Sigmoid colon (tissue), 7 donors: ENCODE results near the gene MMP25. TPM values are rescaled to one million over a fixed set of nuclear protein-coding genes. Genes with fewer than 3 reads are reported as not detected.

Experiments used
- DNase-seq: peaks from one replicate; pipeline ENCODE4 v3.0.0-alpha.2; 2019
- H3K27ac ChIP-seq, 4 donors: fragments of 200-600 bp; sonication (generic); one replicate each; pipeline ENCODE4 v1.5.1; 2016 to 2019; ENCODE audit warnings: mild to moderate bottlenecking in 1 of 4
- H3K27me3 ChIP-seq, 3 donors: fragments of 200-600 bp; sonication (generic); one replicate each; pipeline ENCODE4 v1.5.1; 2019; ENCODE audit warnings: mild to moderate bottlenecking in 1 of 3
- H3K36me3 ChIP-seq, 4 donors: fragments of 200-600 bp; sonication (generic); one replicate each; pipeline ENCODE4 v1.5.1; 2016 to 2019
- H3K4me1 ChIP-seq, 4 donors: fragments of 200-600 bp; sonication (generic); one replicate each; pipeline ENCODE4 v1.5.1; 2017 to 2019
- H3K4me3 ChIP-seq, 4 donors: fragments of 200-600 bp; sonication (generic); one replicate each; pipeline ENCODE4 v1.5.1; 2017 to 2019; ENCODE audit warnings: mild to moderate bottlenecking in 2 of 4, moderate library complexity in 1 of 4
- H3K9me3 ChIP-seq, 4 donors: fragments of 200-600 bp in 3 of 4; sonication (generic) in 3 of 4; one replicate each; pipeline versions ENCODE4 v1.5.1 to v1.6.1; 2013 to 2019
- CTCF ChIP-seq, 4 experiments: fragments of 450-650 bp in 3 of 4; fragments of 200-600 bp in 1 of 4; IDR thresholded peaks; one replicate each; pipeline ENCODE4 v1.5.1; 2016 to 2019; ENCODE audit warnings: antibody characterized with exemption in 4 of 4, mild to moderate bottlenecking in 3 of 4, moderate library complexity in 2 of 4
- EP300 ChIP-seq, 4 donors: sonication (generic); formaldehyde crosslinking; IDR thresholded peaks; one replicate each; pipeline ENCODE4 v1.6.1; 2017; ENCODE audit warnings: antibody characterized with exemption in 4 of 4
- POLR2A ChIP-seq, 2 donors: fragments of 450-650 bp; IDR thresholded peaks; one replicate each; pipeline ENCODE4 v1.6.1; 2016; ENCODE audit warnings: antibody characterized with exemption in 2 of 2, mild to moderate bottlenecking in 2 of 2, moderate library complexity in 2 of 2
- POLR2AphosphoS5 ChIP-seq, 4 donors: sonication (generic); formaldehyde crosslinking; IDR thresholded peaks; one replicate each; pipeline ENCODE4 v1.6.1; 2017; ENCODE audit warnings: antibody characterized with exemption in 4 of 4
- WGBS, 2 donors: extraction: QIAGEN DNeasy Blood & Tissue Kit; methylation state at CpG; one replicate each; pipeline ENCODE4 v1.1.7; 2013; 5-methylcytosine and 5-hydroxymethylcytosine counted together
- intact Hi-C: fragments of 100-400 bp; cut with DNase I; formaldehyde crosslinking; loops from one replicate; pipeline ENCODE4 v1.15.1; 2023
- polyA plus RNA-seq, 3 donors: library from polyadenylated mRNA; stranded (reverse); fragments of 200-250 nt; gene quantifications; one replicate each; pipeline ENCODE4 v1.2.3, GENCODE V29; 2013
- total RNA-seq, 4 donors: library from RNA; depleted of rRNA; stranded (reverse); fragments of >200 nt; gene quantifications; one replicate each; pipeline ENCODE4 v1.1.0, GENCODE V29; 2016
- donor health status: healthy with polysubstance abuse.
- donor health status: Bipolar disorder and iron deficiency.
- donor health status: healthy.

The MMP25 gene
- total and polyA plus RNA-seq, 7 donors = under 0.01 to 3.7 (median 1.1) TPM; not detected in 1

GRCh38 chr16:3062553-3062952 lies 16.2 kb downstream of the MMP25 start:
- no peak overlapping the region for H3K4me3 ChIP-seq
- TF ChIP-seq CTCF (IDR thresholded peaks at IDR 0.05) (no peak), POLR2AphosphoS5 (IDR thresholded peaks at IDR 0.05) (no peak), POLR2A (IDR thresholded peaks at IDR 0.05) (no peak), EP300 (IDR thresholded peaks at IDR 0.05) (no peak)
- H3K27ac ChIP-seq = no peak overlapping the region
- H3K4me1 ChIP-seq = peaks cover 0 to 41% (median 35%) of the 10 kb centered on the region in 4 donors
- H3K36me3 ChIP-seq = no peaks in the 10 kb centered on the region
- 91 to 93% methylated on average over 6 of the region's 6 CpGs for WGBS, 2 donors
- H3K9me3 ChIP-seq = no peaks in the 10 kb centered on the region
- DNase-seq = no peak
- intact Hi-C loops = no loop called here
- peaks cover 0 to 12% (median 0%) of the 10 kb centered on the region in 3 donors for H3K27me3 ChIP-seq

GRCh38 chr16:3063625-3064386 lies 17.4 kb downstream of the MMP25 start:
- intact Hi-C loops = no loop called here

GRCh38 chr16:3065069-3065741 lies 18.8 kb downstream of the MMP25 start, which contains the start of gene IL32:
Gene IL32 (plus strand): TSS chr16:3065640. CDS start chr16:3065812, 172 bp downstream.
- intact Hi-C loops = no loop called here
- DNase-seq = peak; percentile 90
- TF ChIP-seq EP300 (IDR thresholded peaks at IDR 0.05) (peak in 1 of 4 donors; percentile 24), CTCF (IDR thresholded peaks at IDR 0.05) (no peak), POLR2AphosphoS5 (IDR thresholded peaks at IDR 0.05) (peak in 1 of 4 donors; percentile 63), POLR2A (IDR thresholded peaks at IDR 0.05) (no peak)

More at GRCh38 chr16:3063625-3064386, 17.4 kb downstream of the MMP25 start:
- no peaks in the 10 kb centered on the region for H3K36me3 ChIP-seq
- TF ChIP-seq CTCF (IDR thresholded peaks at IDR 0.05) (no peak), POLR2A (IDR thresholded peaks at IDR 0.05) (no peak), POLR2AphosphoS5 (IDR thresholded peaks at IDR 0.05) (no peak), EP300 (IDR thresholded peaks at IDR 0.05) (no peak)
- no peak overlapping the region for H3K4me3 ChIP-seq
- no peak for DNase-seq
- H3K9me3 ChIP-seq = no peaks in the 10 kb centered on the region
- H3K4me1 ChIP-seq = peaks cover 0 to 29% (median 26%) of the 10 kb centered on the region in 4 donors
- H3K27ac ChIP-seq = no peak overlapping the region
- H3K27me3 ChIP-seq = peaks cover 0 to 3% (median 0%) of the 10 kb centered on the region in 3 donors
- WGBS, 2 donors = 92 to 93% methylated on average over 8 of the region's 8 CpGs

GRCh38 chr16:3065742-3066439 lies 19.5 kb downstream of the MMP25 start:
- H3K4me1 ChIP-seq = peaks cover 0 to 19% (median 16%) of the 10 kb centered on the region in 4 donors
- 20 to 52% methylated on average over 26 of the region's 26 CpGs for WGBS, 2 donors
- peak overlapping the region in 3 of 4 donors; percentile 11 to 35 (median 30) for H3K4me3 ChIP-seq
- no peaks in the 10 kb centered on the region for H3K36me3 ChIP-seq
- H3K9me3 ChIP-seq = no peaks in the 10 kb centered on the region
- no peak for TF ChIP-seq POLR2A (IDR thresholded peaks at IDR 0.05)
- TF ChIP-seq CTCF (IDR thresholded peaks at IDR 0.05) = no peak
- TF ChIP-seq POLR2AphosphoS5 (IDR thresholded peaks at IDR 0.05) = no peak
- intact Hi-C loops = no loop called here
- no peaks in the 10 kb centered on the region for H3K27me3 ChIP-seq
- DNase-seq = no peak
- peak overlapping the region in 3 of 4 donors; percentile 61 to 67 (median 64) for H3K27ac ChIP-seq

More at GRCh38 chr16:3065069-3065741, 18.8 kb downstream of the MMP25 start, which contains the start of gene IL32:
- no peaks in the 10 kb centered on the region for H3K9me3 ChIP-seq
- H3K27ac ChIP-seq = peak within 1 kb of the TSS; percentile 29 to 67 (median 62)
- H3K4me3 ChIP-seq = peak within 1 kb of the TSS in 3 of 4 donors; percentile 11 to 35 (median 30)
- 7 to 42% methylated on average over 13 of the region's 13 CpGs for WGBS, 2 donors
- no peaks in the 10 kb centered on the region for H3K36me3 ChIP-seq
- no peaks in the 10 kb centered on the region for H3K27me3 ChIP-seq
- peaks cover 0 to 19% (median 16%) of the 10 kb centered on the region in 4 donors for H3K4me1 ChIP-seq
